HepG2 (cell line): ENCODE results near the gene RASSF4. TPM values are rescaled to one million over a fixed set of nuclear protein-coding genes. Genes with fewer than 3 reads are reported as not detected.
A peak's percentile ranks its signal among the peaks of the same experiment; 100 is the strongest.

Experiments used
- ARID3A ChIP-seq: IDR thresholded peaks from 2 replicates; pipeline ENCODE4 v1.6.1; 2012; ENCODE audit warnings: low read depth, low read length, improper control_type of control experiment
- E2F5 ChIP-seq: sonication (generic); formaldehyde crosslinking; conservative IDR thresholded peaks from 2 replicates; pipeline ENCODE4 v1.4.0; 2020; ENCODE audit warnings: missing genetic modification reagents
- FOXO4 ChIP-seq: sonication (generic); formaldehyde crosslinking; conservative IDR thresholded peaks from 2 replicates; pipeline ENCODE4 v1.8.1; 2023; ENCODE audit warnings: missing genetic modification reagents
- HDAC2 ChIP-seq: sonication (generic); formaldehyde crosslinking; IDR thresholded peaks from 2 replicates; pipeline ENCODE4 v1.4.0; 2020; ENCODE audit warnings: missing genetic modification reagents
- HES4 ChIP-seq: sonication (generic); formaldehyde crosslinking; IDR thresholded peaks from 2 replicates; pipeline ENCODE4 v1.9.0; 2021; ENCODE audit warnings: mild to moderate bottlenecking, missing genetic modification reagents, borderline replicate concordance
- HIVEP1 ChIP-seq: sonication (generic); formaldehyde crosslinking; IDR thresholded peaks from 2 replicates; pipeline ENCODE4 v1.4.0; 2020; ENCODE audit warnings: mild to moderate bottlenecking, missing genetic modification reagents
- KLF11 ChIP-seq: IDR thresholded peaks from 2 replicates; pipeline ENCODE4 v1.6.1; 2016; ENCODE audit warnings: missing compliant biosample characterization
- LCORL ChIP-seq, 2 experiments: fragments of 450-650 bp in 1 of 2; sonication (generic) in 1 of 2; formaldehyde crosslinking in 1 of 2; IDR thresholded peaks; 2 replicates each; pipeline versions ENCODE4 v1.5.0 to v1.6.1; 2017 to 2020; ENCODE audit warnings: antibody characterized with exemption in 1 of 2, missing genetic modification reagents in 1 of 2
- NFATC3 ChIP-seq: sonication (generic); formaldehyde crosslinking; IDR thresholded peaks from 2 replicates; pipeline ENCODE4 v1.5.1; 2020; ENCODE audit warnings: mild to moderate bottlenecking, missing genetic modification reagents
- PHB2 ChIP-seq: fragments of 450-650 bp; IDR thresholded peaks from 2 replicates; pipeline ENCODE4 v1.6.1; 2018; ENCODE audit not compliant: partially characterized antibody
- SIX1 ChIP-seq: sonication (generic); formaldehyde crosslinking; IDR thresholded peaks from 2 replicates; pipeline ENCODE4 v1.4.0; 2020; ENCODE audit warnings: missing genetic modification reagents, borderline replicate concordance
- SP2 ChIP-seq: sonication (generic); formaldehyde crosslinking; IDR thresholded peaks from 2 replicates; pipeline ENCODE4 v1.5.1; 2020; ENCODE audit warnings: mild to moderate bottlenecking, missing genetic modification reagents
- TAF15 ChIP-seq: fragments of 200-400 bp; formaldehyde crosslinking; IDR thresholded peaks from one replicate; pipeline ENCODE4 v1.6.1; 2018; ENCODE audit warnings: mild to moderate bottlenecking, low read depth, low read length; ENCODE audit not compliant: poor library complexity, severe bottlenecking
- ZNF138 ChIP-seq: sonication (generic); formaldehyde crosslinking; IDR thresholded peaks from 2 replicates; pipeline ENCODE4 v1.5.0; 2020; ENCODE audit warnings: mild to moderate bottlenecking, low read depth, missing genetic modification reagents
- ZNF280D ChIP-seq: sonication (generic); formaldehyde crosslinking; IDR thresholded peaks from 2 replicates; pipeline ENCODE4 v1.5.1; 2020; ENCODE audit warnings: mild to moderate bottlenecking, missing genetic modification reagents
- ZNF331 ChIP-seq: sonication (generic); formaldehyde crosslinking; IDR thresholded peaks from 2 replicates; pipeline ENCODE4 v1.4.0; 2020; ENCODE audit warnings: missing genetic modification reagents
- ZNF503 ChIP-seq: sonication (generic); formaldehyde crosslinking; IDR thresholded peaks from 2 replicates; pipeline ENCODE4 v1.4.0; 2020; ENCODE audit warnings: missing genetic modification reagents
- ZNF556 ChIP-seq: sonication (generic); formaldehyde crosslinking; IDR thresholded peaks from 2 replicates; pipeline ENCODE4 v1.4.0; 2020; ENCODE audit warnings: mild to moderate bottlenecking, missing genetic modification reagents, borderline replicate concordance
- ZNF660 ChIP-seq: sonication (generic); formaldehyde crosslinking; IDR thresholded peaks from 2 replicates; pipeline ENCODE4 v1.5.1; 2020; ENCODE audit warnings: mild to moderate bottlenecking, low read depth, missing genetic modification reagents, borderline replicate concordance
- ZZZ3 ChIP-seq: sonication (generic); formaldehyde crosslinking; IDR thresholded peaks from 2 replicates; pipeline ENCODE4 v1.4.0; 2020; ENCODE audit warnings: missing genetic modification reagents, mild to moderate bottlenecking, borderline replicate concordance
- polyA plus RNA-seq, 8 experiments: library from polyadenylated mRNA; depleted of rRNA in 3 of 8; stranded (reverse) in 7 of 8; unstranded in 1 of 8; fragments of >200 nt; fragmentation: Illumina TruSeq in 4 of 8; extraction: Trizol in 4 of 8; gene quantifications; 2 replicates each; pipeline versions ENCODE4 v1.2.1 to v1.2.3, GENCODE V29; 2011 to 2016; ENCODE audit warnings: low read depth in 4 of 8, missing spikeins in 1 of 8, mixed read lengths in 1 of 8; ENCODE audit not compliant: insufficient read depth in 1 of 8
- total RNA-seq, 5 experiments: library from RNA; depleted of rRNA; stranded (reverse); fragments of >200 nt; fragmentation: Illumina TruSeq; extraction: Trizol; gene quantifications; 2 replicates each; pipeline ENCODE4 v1.2.3, GENCODE V29; 2016; ENCODE audit warnings: low read depth in 1 of 5

Gene RASSF4
- total and polyA plus RNA-seq, 2 of the 13 experiments (the other 11 are each of a cell fraction or from before 2014, with no cell fraction given): 34.0 to 51.7 TPM

GRCh38 chr10:44978570-44979280 is 19.1 kb downstream of the RASSF4 start, which contains the start of gene DEPP1 (continued):
- TF ChIP-seq PHB2 (no peak), LCORL (IDR thresholded peaks at IDR 0.05) (no peak), LCORL (CRISPR knock-in tag; IDR thresholded peaks at IDR 0.05) (peak; percentile 74), TAF15 (no peak), E2F5 (CRISPR knock-in tag) (no peak), ARID3A (no peak; the same call in 1 of the 2 replicates), ZNF503 (peak; percentile 93), HIVEP1 (CRISPR knock-in tag) (no peak; the same call in 1 of the 2 replicates), KLF11 (CRISPR knock-in tag) (peak; percentile 89), ZNF660 (CRISPR knock-in tag) (no peak), ZNF280D (CRISPR knock-in tag) (no peak; the same call in none of the 2 replicates), ZZZ3 (CRISPR knock-in tag) (no peak), FOXO4 (CRISPR knock-in tag) (no peak), HDAC2 (CRISPR knock-in tag) (peak; percentile 85), ZNF556 (CRISPR knock-in tag) (peak; percentile 69; the same call in 1 of the 2 replicates), ZNF138 (CRISPR knock-in tag) (no peak), NFATC3 (CRISPR knock-in tag) (peak; percentile 78; the same call in 1 of the 2 replicates), HES4 (CRISPR knock-in tag) (0 out of 2 replicates have a peak, but pooled peaks have one; percentile 52), ZNF331 (CRISPR knock-in tag) (peak; percentile 83), SP2 (CRISPR knock-in tag) (peak; percentile 49), SIX1 (CRISPR knock-in tag) (0 out of 2 replicates have a peak, but pooled peaks have one; percentile 8)
